HG03103 (cell line): ENCODE results near the gene BRD2.

Experiments used
- ATAC-seq: cut with Tn5 transposase; IDR thresholded peaks from one replicate; pipeline ENCODE4 v1.9.1; 2021; ENCODE audit warnings: low read depth; ENCODE audit not compliant: unreplicated experiment

Gene BRD2

GRCh38 chr6:32947552-32948465 is 20.6 kb upstream of the BRD2 start:
- no peak for ATAC-seq

GRCh38 chr6:32949113-32949512 is 19.3 kb upstream of the BRD2 start:
- no peak for ATAC-seq

GRCh38 chr6:32950010-32950409 is 18.4 kb upstream of the BRD2 start:
- no peak for ATAC-seq

- no peak for ATAC-seq
These were observed 17.9 kb upstream of the BRD2 start for GRCh38 chr6:32950449-32950848.

- ATAC-seq = peak; percentile 55
These were observed 15.3 kb upstream of the BRD2 start, which contains the start of gene HLA-DMA for GRCh38 chr6:32952817-32953739. TSS of gene HLA-DMA (minus strand) at chr6:32953097. CDS start at chr6:32953036, 61 bp downstream.

GRCh38 chr6:32953775-32954174 is 14.6 kb upstream of the BRD2 start:
- ATAC-seq = no peak

- no peak for ATAC-seq
These were observed 14.1 kb upstream of the BRD2 start for GRCh38 chr6:32954267-32954666.

GRCh38 chr6:32954986-32955802 is 13.2 kb upstream of the BRD2 start:
- no peak for ATAC-seq

GRCh38 chr6:32956176-32956575 is 12.2 kb upstream of the BRD2 start:
- ATAC-seq = no peak

- ATAC-seq = no peak
These were observed 7.8 kb upstream of the BRD2 start for GRCh38 chr6:32960563-32960962.

- no peak for ATAC-seq
These were observed 6.1 kb upstream of the BRD2 start for GRCh38 chr6:32962213-32962826.

- ATAC-seq = no peak
These were observed 4.5 kb upstream of the BRD2 start for GRCh38 chr6:32963866-32964265.

- no peak for ATAC-seq
These were observed 3.6 kb upstream of the BRD2 start for GRCh38 chr6:32964776-32965175.

GRCh38 chr6:32967151-32968091 is 973 bp upstream of the BRD2 start:
- ATAC-seq = no peak

- ATAC-seq = no peak
These were observed 682 bp downstream of the BRD2 start for GRCh38 chr6:32968867-32969684.

- no peak for ATAC-seq
These were observed 1.5 kb downstream of the BRD2 start for GRCh38 chr6:32969685-32970412.
